ENCODE measurements around the gene SPATA20. TPM values are rescaled to one million over a fixed set of nuclear protein-coding genes. Genes with fewer than 3 reads are reported as not detected.

SPATA20 gene
- total RNA-seq (10 to 100 TPM; 18.5 to 80.6 (median 63.3) TPM), polyA plus RNA-seq (10 to 100 TPM; 12.6 to 88.4 TPM)
- long read RNA-seq, donor 1, transcript SPATA20-201 (17 exons, 2,719 nt) = major isoform, 53 of 166 reads
- long read RNA-seq, donor 1, transcript SPATA20-205 (17 exons, 2,734 nt) = minor isoform, 42 of 166 reads
- long read RNA-seq, donor 1, transcript SPATA20-202 (16 exons, 2,634 nt) = minor isoform, 11 of 166 reads
- long read RNA-seq, donor 1, partial matches to known transcripts = 38 of 166 reads
- long read RNA-seq, donor 1, other reads (novel, unspliced or antisense) = 22 of 166 reads
- long read RNA-seq, donor 2, transcript SPATA20-202 (16 exons, 2,634 nt) = minor isoform, 12 of 115 reads
- long read RNA-seq, donor 2, transcript SPATA20-201 (17 exons, 2,719 nt) = major isoform, 33 of 115 reads
- long read RNA-seq, donor 2, transcript SPATA20-205 (17 exons, 2,734 nt) = minor isoform, 18 of 115 reads
- long read RNA-seq, donor 2, partial matches to known transcripts = 31 of 115 reads
- long read RNA-seq, donor 2, other reads (novel, unspliced or antisense) = 21 of 115 reads
- long read RNA-seq, donor 3, transcript SPATA20-202 (16 exons, 2,634 nt) = minor isoform, 34 of 317 reads
- long read RNA-seq, donor 3, transcript SPATA20-205 (17 exons, 2,734 nt) = minor isoform, 66 of 317 reads
- long read RNA-seq, donor 3, transcript SPATA20-201 (17 exons, 2,719 nt) = major isoform, 102 of 317 reads
- long read RNA-seq, donor 3, partial matches to known transcripts = 76 of 317 reads
- long read RNA-seq, donor 3, other reads (novel, unspliced or antisense) = 39 of 317 reads

DNA sequence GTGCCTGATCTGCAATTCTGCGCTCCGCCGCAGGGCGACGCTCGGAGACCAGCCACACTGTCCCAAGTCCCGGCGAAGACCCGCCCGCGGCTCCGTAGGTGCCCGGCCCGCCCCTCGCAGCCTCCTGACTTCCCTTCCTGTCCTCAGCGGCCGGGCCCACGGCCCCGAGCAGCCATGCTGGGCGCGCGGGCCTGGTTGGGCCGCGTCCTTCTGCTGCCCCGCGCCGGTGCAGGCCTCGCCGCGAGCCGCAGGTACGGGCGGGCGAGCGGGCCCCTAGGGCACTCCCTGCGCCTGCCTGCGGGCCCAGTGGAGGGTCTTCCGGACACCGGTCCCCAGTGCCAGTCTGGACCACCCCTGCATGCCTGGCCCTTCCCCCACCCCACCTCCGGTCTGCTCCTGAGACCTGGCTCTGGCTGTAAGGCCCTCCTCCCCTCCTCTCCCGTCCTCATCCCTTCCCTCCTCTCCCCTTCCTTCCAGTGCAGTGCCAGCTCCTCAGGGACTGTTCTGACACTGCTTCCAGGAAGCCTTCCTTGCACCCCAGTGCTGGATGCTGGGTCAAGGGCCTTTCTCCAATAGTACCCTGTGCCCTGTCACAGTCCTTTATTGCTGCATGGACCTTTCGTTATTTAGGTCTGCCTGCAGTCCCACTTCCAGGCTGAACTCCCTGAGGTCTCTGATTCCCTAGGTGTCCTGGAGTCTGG, at the start of gene SPATA20:
Gene SPATA20 (plus strand): TSS at position 140 of the 701 bp plus-strand sequence. CDS start 35 bp downstream, at position 175.
- peak; percentile 95 to 100 (median 98) for TF ChIP-seq CTCF (IDR thresholded peaks at IDR 0.05)
- intact Hi-C loops (cut with DNase I) = loop anchor here in 9 of 10 donors (1.0 to 10.0 kb wide), 12 partner anchors 65 to 410 kb away; no protein-coding TSS in a partner anchor
- H3K9me3 ChIP-seq = no peaks in the 10 kb centered on the region
- H3K4me1 ChIP-seq = peaks cover 0 to 37% (median 21%) of the 10 kb centered on the region in 9 donors
- WGBS, 2 donors = 2 to 3% methylated on average over 38 to 42 of the region's 42 CpGs
- DNase-seq = peak; percentile 89 to 93
- peaks cover 0 to 32% (median 0%) of the 10 kb centered on the region in 9 donors for H3K36me3 ChIP-seq
- no peaks in the 10 kb centered on the region for H3K27me3 ChIP-seq
- peak within 1 kb of the TSS; percentile 6 to 94 (median 82) for H3K27ac ChIP-seq
- ATAC-seq = peak; percentile 85 to 93 (median 88)
- H3K4me3 ChIP-seq = peak within 1 kb of the TSS; percentile 43 to 74 (median 66)

DNA sequence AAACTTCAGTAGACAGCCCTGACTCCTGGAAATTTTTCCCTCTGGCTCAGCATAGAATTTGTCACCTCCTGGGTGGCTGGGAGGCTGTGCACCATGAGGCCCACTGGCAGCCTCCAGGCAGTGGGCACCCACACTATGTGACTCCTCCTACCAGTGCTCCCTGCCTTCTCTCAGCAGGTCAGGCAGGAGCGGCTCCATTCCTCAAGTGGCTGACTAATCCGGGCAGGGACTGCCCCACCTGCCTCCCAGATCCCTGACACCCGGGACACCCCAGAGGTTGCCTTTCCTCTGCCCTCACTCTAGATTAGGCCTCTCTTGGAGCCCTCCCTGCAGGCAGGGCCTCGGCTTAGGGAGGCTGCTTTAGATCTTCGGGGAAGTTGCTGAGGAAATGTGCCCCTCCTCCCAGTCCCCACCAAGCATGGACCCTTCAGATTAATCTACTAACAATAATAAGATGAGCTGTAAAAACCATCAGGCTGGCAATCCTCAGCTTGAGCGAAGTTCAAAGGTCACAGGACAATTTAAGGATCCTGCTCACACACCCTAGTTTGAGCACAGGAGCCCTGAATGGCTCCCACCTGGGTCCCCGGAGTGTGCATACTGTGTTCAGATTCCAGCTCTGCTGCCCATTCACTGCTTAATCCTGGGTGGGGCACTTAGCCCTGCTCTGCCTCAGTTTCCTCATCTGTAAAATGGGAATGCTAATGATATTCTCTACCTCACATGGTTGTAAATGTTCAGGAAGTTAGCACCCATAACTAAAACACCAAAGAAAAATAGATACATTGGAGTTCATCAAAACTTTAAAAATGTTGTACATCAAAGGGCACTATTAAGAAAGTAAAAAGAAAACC, 48.7 kb upstream of the SPATA20 start:
- TF ChIP-seq CTCF (IDR thresholded peaks at IDR 0.05) = no peak
- no peak overlapping the region for H3K4me3 ChIP-seq
- no peaks in the 10 kb centered on the region for H3K27me3 ChIP-seq
- no peaks in the 10 kb centered on the region for H3K4me1 ChIP-seq
- no peaks in the 10 kb centered on the region for H3K9me3 ChIP-seq
- no peak overlapping the region for H3K27ac ChIP-seq
- intact Hi-C loops (cut with DNase I) = no loop called here
- no peak for DNase-seq
- H3K36me3 ChIP-seq = no peaks in the 10 kb centered on the region
- peak in 1 of 8 donors; percentile 29 for ATAC-seq
- 76 to 81% methylated on average over 7 of the region's 7 CpGs for whole genome bisulfite sequencing, 2 donors

DNA sequence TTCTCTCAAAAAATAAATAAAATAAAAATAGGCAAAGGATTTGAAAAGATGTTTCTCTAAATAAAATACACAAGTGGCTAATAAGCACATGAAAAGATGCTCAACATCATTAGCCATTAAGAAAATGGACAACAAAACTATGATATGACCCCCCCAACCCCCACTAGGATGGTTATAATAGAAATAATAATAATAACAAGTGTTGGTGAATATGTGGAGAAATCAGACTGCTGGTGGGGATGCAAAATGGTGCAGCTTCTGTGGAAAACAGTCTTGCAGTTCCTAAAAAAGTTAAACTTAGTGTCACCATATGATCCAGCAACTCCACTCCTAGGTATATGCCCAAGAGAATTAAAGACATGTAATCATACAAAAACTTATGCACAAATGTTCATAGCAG, 47.7 kb upstream of the SPATA20 start:
- ATAC-seq (no peak), DNase-seq (no peak)
- H3K27me3 ChIP-seq = no peaks in the 10 kb centered on the region
- no peaks in the 10 kb centered on the region for H3K4me1 ChIP-seq
- H3K27ac ChIP-seq = no peak overlapping the region
- no peaks in the 10 kb centered on the region for H3K36me3 ChIP-seq
- no peak for TF ChIP-seq CTCF (IDR thresholded peaks at IDR 0.05)
- no peak overlapping the region for H3K4me3 ChIP-seq
- no peaks in the 10 kb centered on the region for H3K9me3 ChIP-seq
- intact Hi-C loops (cut with DNase I) = no loop called here

Data from heart right ventricle (tissue), 16 donors.